Activated T-cell treated with anti-CD3 and anti-CD28 coated beads, Interleukin-2, amount 50 U/mL, for 72 hours (primary cell): ENCODE results near the gene MAGI1. TPM values are rescaled to one million over a fixed set of nuclear protein-coding genes. Genes with fewer than 3 reads are reported as not detected.

ENCODE experiments used
- ATAC-seq, 2 donors: fragments of 150-1000 bp; cut with Tn5 transposase; replicated peaks in 1 of 2; 2 replicates each; pipeline ENCODE4 v1.10.0; 2021; ENCODE audit warnings: moderate library complexity in 2 of 2, mild to moderate bottlenecking in 1 of 2
- DNase-seq, 2 donors: peaks; one replicate each; pipeline ENCODE4 v3.0.0; 2021 to 2022; ENCODE audit warnings: mixed read lengths in 1 of 2
- H3K27ac Mint-ChIP-seq: one replicate; pipeline ENCODE4 v1.8.0; 2022; ENCODE audit warnings: mild to moderate bottlenecking, moderate library complexity, mixed read lengths
- H3K27me3 Mint-ChIP-seq: one replicate; pipeline ENCODE4 v1.8.0; 2022; ENCODE audit warnings: low read depth, mixed read lengths
- H3K36me3 Mint-ChIP-seq, 2 donors: one replicate each; pipeline ENCODE4 v1.8.0; 2022; ENCODE audit warnings: mixed read lengths in 2 of 2, mild to moderate bottlenecking in 1 of 2; ENCODE audit not compliant: insufficient read depth in 2 of 2
- H3K4me1 Mint-ChIP-seq: one replicate; pipeline ENCODE4 v1.8.0; 2022; ENCODE audit warnings: low read depth, mixed read lengths
- H3K4me3 Mint-ChIP-seq, 2 donors: one replicate each; pipeline ENCODE4 v1.8.0; 2022; ENCODE audit warnings: mild to moderate bottlenecking in 2 of 2, mixed read lengths in 2 of 2, moderate library complexity in 2 of 2
- H3K9me3 Mint-ChIP-seq, 2 donors: one replicate each; pipeline ENCODE4 v1.8.0; 2022; ENCODE audit warnings: mixed read lengths in 2 of 2
- total RNA-seq, 2 donors: library from RNA; stranded (reverse); gene quantifications; one replicate each; pipeline ENCODE4 v1.2.3, GENCODE V29; 2022

Gene MAGI1
- total RNA-seq, 2 donors from 2014 or later: 0.41 to 0.67 TPM

DNA sequence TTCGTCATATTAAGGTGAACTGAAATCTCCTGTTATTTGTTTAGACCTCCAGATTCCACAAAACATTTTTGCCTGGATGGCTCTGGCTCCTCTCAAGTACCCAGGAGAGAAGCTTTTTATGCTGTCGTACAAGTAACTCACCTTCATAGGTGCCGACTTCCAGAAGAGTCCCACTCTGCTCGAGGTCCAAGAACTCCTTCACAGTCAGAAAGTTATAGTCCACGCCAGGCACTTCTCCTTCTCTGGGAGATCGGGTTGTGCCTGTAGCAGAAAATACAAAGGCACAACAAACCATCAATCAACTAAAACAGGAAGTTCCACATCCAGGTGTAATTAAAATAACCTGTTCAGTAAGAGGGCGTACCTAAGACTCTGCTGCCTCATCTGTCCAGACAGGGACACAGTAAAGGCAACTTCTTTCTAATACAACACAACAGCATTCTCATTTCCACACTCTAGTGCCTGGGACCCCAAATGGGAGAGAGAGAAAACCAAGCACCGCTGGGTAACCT lies 545.3 kb downstream of the MAGI1 start:
- no peak overlapping the region for H3K27ac Mint-ChIP-seq
- peaks cover 0 to 4% of the 10 kb centered on the region in 2 donors for H3K36me3 Mint-ChIP-seq
- ATAC-seq (no peak), DNase-seq (no peak)
- H3K9me3 Mint-ChIP-seq: peaks cover 0 to 4% of the 10 kb centered on the region in 2 donors
- H3K4me1 Mint-ChIP-seq: no peaks in the 10 kb centered on the region
- H3K4me3 Mint-ChIP-seq: no peak overlapping the region
- no peaks in the 10 kb centered on the region for H3K27me3 Mint-ChIP-seq

DNA sequence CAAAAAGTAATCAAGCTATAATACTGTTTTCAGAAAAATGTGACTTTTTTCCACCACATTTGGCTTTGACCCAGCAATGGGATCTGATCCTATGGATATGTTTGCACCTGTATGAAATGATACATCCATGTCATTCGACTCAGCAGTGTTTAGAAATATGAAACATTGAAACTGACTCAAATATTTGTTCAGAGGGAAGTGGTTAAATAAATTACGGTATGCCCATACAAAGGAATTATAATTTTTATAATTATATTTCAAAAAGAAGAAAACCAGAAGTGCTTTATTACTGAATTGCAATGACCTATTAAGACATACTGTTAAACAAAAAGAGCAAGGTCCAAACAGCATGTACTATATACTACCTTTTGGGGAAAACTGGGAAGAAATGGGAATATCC lies 546.5 kb downstream of the MAGI1 start:
- H3K4me3 Mint-ChIP-seq: no peak overlapping the region
- no peak for DNase-seq

DNA sequence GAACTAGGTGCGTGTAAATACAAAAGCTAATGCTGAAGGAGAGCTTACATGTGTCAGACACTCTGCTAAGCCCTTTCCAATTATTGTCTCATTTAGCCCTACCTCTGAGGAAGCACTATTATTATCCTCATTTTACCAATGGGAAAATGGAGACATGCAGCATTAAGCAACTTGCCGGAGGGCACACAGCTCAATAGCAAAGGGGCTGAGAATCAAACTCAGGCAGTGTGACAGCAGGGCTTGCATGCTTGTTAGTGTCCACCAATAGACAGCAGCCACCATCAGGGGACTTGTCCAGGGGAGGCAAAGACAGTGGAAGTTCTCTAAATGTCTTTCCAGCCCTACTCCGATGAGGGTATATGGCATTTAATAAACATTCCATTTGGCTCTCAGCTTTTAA lies 548.6 kb downstream of the MAGI1 start:
- H3K27ac Mint-ChIP-seq: no peak overlapping the region
- DNase-seq (no peak), ATAC-seq (no peak)
- H3K27me3 Mint-ChIP-seq: no peaks in the 10 kb centered on the region
- no peaks in the 10 kb centered on the region for H3K4me1 Mint-ChIP-seq
- no peaks in the 10 kb centered on the region for H3K36me3 Mint-ChIP-seq
- H3K4me3 Mint-ChIP-seq: no peak overlapping the region
- H3K9me3 Mint-ChIP-seq: peaks cover 1 to 5% of the 10 kb centered on the region in 2 donors

More for the DNA sequence above, 546.5 kb downstream of the MAGI1 start:
- H3K27me3 Mint-ChIP-seq: no peaks in the 10 kb centered on the region
- peaks cover 0 to 4% of the 10 kb centered on the region in 2 donors for H3K9me3 Mint-ChIP-seq
- no peak overlapping the region for H3K27ac Mint-ChIP-seq
- no peak for ATAC-seq
- H3K36me3 Mint-ChIP-seq: peaks cover 0 to 4% of the 10 kb centered on the region in 2 donors
- H3K4me1 Mint-ChIP-seq: no peaks in the 10 kb centered on the region

DNA sequence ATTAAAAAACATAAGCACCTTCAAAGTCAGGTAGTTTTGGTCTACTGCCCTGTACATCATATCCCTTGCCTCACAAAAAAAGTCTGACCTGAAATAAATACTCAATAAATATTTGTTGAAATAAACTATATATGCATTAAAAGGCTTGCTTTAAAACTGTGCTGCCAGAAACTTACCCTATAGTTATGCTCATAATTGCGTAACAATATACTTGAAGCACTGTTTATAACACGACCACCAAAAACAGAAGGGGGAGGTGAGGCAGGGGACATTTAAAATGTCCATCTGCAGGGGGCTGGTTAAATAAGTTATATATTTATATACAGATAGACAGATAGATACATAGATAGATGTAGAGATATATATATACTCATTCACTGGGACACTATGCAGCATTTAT lies 549.5 kb downstream of the MAGI1 start:
- Mint-ChIP-seq H3K27me3 (no peaks in the 10 kb centered on the region), H3K9me3 (peaks cover 2 to 5% of the 10 kb centered on the region in 2 donors), H3K4me1 (no peaks in the 10 kb centered on the region), H3K4me3 (no peak overlapping the region), H3K27ac (no peak overlapping the region), H3K36me3 (no peaks in the 10 kb centered on the region)
- DNase-seq (no peak), ATAC-seq (no peak)

DNA sequence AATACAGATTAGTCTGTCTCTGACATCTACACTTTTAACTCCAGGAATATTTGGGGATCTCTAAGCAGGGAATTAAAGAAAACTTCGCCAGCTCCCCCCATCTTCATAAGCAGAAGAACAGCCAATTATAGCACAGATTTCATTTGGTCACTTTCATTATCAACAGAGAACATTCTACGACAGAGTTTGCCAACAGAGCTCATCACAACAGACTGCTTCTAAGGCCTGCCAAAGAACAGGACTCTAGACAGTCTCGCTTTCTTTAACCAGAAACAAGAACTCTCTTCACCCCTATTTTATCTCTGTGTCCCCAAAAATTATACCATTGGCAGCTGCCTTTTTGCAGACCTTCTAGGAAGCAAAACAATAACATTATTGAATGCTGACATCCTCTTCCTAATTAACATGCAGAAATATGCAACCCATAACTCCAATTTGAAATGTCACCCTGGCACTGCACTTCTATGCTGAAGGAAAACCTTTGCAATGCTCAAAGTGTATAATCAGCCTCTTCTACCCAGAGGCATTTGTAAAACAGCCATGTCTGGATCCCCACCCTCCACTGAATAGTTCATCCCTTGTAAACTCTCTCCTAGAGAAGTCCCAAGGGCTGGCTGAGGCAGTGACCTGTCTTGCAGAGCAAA lies 552.8 kb downstream of the MAGI1 start:
- no peak overlapping the region for H3K4me3 Mint-ChIP-seq
- DNase-seq: no peak
- no peaks in the 10 kb centered on the region for H3K27me3 Mint-ChIP-seq
- H3K4me1 Mint-ChIP-seq: no peaks in the 10 kb centered on the region
- peaks cover 2 to 3% of the 10 kb centered on the region in 2 donors for H3K9me3 Mint-ChIP-seq
- ATAC-seq: no peak
- no peaks in the 10 kb centered on the region for H3K36me3 Mint-ChIP-seq
- H3K27ac Mint-ChIP-seq: no peak overlapping the region

DNA sequence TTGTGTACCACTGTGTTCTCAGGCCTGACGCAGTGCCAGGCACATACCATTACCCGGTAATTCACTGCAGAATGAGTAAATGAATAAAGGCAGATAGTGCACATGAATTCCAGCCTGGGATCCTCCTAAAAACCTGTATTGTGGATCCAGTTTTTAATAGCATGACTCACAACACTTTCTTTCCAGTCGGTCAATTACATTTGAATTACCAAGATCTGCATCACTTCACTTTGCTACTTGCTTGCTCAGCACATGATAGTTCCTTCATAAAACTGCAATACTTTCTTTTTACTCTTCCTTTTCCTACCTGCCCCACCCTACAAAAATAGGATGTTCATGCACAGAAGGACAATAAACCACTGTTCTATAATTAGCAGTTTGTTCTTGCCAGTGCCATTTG lies 553.8 kb downstream of the MAGI1 start:
- H3K27ac Mint-ChIP-seq: no peak overlapping the region
- no peak for ATAC-seq
- no peak overlapping the region for H3K4me3 Mint-ChIP-seq

DNA sequence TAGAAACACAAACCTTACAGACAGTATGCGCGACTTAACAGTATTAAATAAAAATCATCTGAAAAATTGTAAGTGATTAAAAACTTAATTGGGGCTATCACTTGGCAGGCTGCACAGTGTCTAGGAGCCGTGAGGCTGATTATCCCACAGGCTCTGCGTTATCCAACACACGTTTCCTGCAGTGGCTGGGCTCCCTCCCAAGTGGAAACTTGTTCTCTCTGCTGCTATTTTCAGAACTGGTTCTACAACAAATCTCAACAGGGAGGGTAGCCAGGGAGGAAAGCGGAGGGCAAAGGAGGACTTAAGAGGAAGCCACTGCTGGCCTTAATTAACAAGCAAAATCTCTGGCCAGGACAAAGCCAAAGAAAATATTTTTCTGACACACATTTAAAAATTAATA lies 555.2 kb downstream of the MAGI1 start:
- Mint-ChIP-seq H3K27ac (no peak overlapping the region), H3K4me3 (no peak overlapping the region), H3K36me3 (no peaks in the 10 kb centered on the region), H3K9me3 (peaks cover 2 to 3% of the 10 kb centered on the region in 2 donors), H3K4me1 (no peaks in the 10 kb centered on the region), H3K27me3 (no peaks in the 10 kb centered on the region)
- ATAC-seq (no peak), DNase-seq (no peak)

More for the DNA sequence above, 553.8 kb downstream of the MAGI1 start:
- Mint-ChIP-seq H3K27me3 (no peaks in the 10 kb centered on the region), H3K36me3 (no peaks in the 10 kb centered on the region), H3K9me3 (peaks cover 2 to 3% of the 10 kb centered on the region in 2 donors), H3K4me1 (no peaks in the 10 kb centered on the region)
- no peak for DNase-seq

DNA sequence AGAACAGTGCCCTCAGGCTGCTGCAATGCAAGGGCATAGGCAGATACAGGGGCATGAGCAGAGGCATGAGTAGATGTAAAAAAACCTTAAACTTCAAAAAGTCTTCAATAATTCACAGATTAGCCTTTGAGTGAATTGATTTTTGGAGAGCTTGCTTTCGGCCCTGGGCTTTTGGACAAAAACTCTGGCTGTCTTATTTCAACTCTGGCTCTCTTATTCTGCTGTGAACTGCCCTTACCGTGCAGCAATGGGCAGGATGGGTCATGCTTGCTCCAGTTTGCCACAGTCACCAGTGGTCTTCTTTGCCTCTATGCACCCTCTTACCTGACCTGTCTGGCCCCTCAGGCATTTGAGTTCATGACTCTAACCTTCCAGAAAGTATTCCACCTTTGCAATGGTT lies 555.7 kb downstream of the MAGI1 start:
- Mint-ChIP-seq H3K4me3 (no peak overlapping the region), H3K27ac (no peak overlapping the region), H3K36me3 (no peaks in the 10 kb centered on the region), H3K4me1 (no peaks in the 10 kb centered on the region), H3K9me3 (peaks cover 2 to 3% of the 10 kb centered on the region in 2 donors), H3K27me3 (no peaks in the 10 kb centered on the region)
- ATAC-seq: no peak
- DNase-seq: no peak

DNA sequence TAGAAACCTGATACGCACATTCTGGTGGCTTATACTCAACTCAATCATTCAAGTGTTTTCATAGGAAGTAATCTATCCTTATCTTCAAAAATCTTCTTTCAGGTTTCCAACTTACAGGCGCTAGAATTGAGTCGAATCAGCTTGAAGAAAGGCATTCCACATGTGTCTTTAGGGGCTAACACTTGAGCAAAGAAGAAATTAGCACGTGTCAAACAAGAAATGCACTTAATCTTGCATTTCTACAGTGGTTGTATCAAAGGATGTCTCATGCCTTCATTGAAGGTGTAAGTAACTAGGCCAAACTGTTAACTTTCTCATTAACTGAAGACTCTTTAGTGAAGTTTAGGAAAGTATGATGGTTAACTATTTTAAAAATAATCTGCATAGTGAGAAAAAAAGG lies 557.6 kb downstream of the MAGI1 start:
- H3K27ac Mint-ChIP-seq: no peak overlapping the region
- ATAC-seq: no peak
- no peaks in the 10 kb centered on the region for H3K27me3 Mint-ChIP-seq
- DNase-seq: no peak
- H3K4me1 Mint-ChIP-seq: no peaks in the 10 kb centered on the region
- H3K36me3 Mint-ChIP-seq: no peaks in the 10 kb centered on the region
- H3K4me3 Mint-ChIP-seq: no peak overlapping the region
- peaks cover 0 to 2% of the 10 kb centered on the region in 2 donors for H3K9me3 Mint-ChIP-seq

DNA sequence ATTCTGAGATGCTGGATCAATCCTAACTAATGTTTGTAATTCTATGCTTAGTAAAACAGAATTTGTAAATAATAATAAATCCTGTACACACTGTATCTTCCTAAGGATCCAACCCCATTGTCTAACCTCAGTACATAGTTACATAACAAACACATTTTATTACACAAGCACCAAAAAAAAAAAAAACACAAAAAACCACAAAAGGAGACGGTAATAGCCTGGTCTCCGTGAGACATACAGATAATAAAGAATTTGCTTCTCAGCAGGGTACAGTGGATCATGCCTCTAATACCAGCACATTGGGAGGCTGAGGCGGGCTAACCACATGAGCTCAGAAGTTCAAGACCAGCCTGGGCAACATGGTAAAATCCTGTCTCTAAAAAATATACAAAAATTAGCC lies 558.7 kb downstream of the MAGI1 start:
- H3K27ac Mint-ChIP-seq: no peak overlapping the region

DNA sequence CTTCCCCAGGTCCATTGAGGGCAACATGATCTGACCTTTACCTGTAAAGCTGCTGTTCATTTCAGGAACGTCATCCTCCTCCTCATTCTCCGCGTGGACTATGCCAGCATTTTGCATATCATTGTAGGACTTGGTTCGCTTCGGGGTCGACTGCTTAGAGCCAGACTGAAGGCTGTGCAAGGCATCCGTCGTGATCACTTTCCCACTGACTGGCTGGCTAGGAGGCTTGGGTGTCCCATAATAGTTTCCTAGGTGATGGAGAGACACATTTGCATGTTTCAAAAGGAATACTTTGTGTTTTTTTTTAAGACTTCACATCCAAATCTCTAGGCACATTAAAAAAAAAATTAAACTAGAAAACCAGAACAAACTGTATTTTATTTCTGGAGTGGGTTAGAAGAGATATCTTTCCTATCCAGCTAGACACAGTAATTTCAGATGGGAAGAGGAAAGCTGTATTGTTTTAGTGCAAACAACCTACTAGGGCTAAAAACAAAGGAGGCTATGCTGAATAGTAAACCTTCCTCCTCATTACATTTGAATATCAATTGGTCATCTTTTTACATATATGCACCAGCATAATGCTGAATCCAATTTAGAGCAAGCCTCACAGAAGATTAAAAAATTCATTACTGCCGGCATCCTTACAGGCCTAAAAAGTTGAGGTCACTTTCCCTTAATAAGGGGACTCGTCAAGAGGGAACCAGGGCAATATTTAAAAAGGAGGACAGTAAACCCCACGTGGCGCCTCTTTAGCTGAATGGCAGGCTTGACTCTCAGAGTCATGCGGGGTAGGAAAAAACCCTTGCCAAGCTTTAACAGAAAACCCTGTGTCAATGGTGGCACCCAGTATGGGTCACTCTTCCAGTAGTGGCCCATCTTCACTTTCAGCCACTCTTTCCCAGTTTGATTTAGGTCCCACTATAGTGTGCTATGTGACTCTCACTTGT lies 559.9 kb downstream of the MAGI1 start:
- Mint-ChIP-seq H3K36me3 (no peaks in the 10 kb centered on the region), H3K27ac (no peak overlapping the region), H3K27me3 (no peaks in the 10 kb centered on the region), H3K4me3 (no peak overlapping the region), H3K9me3 (no peaks in the 10 kb centered on the region), H3K4me1 (no peaks in the 10 kb centered on the region)
- no peak for DNase-seq
- no peak for ATAC-seq

More for the DNA sequence above, 558.7 kb downstream of the MAGI1 start:
- no peak for ATAC-seq
- no peaks in the 10 kb centered on the region for H3K4me1 Mint-ChIP-seq
- DNase-seq: no peak
- H3K9me3 Mint-ChIP-seq: no peaks in the 10 kb centered on the region
- H3K27me3 Mint-ChIP-seq: no peaks in the 10 kb centered on the region
- no peak overlapping the region for H3K4me3 Mint-ChIP-seq
- no peaks in the 10 kb centered on the region for H3K36me3 Mint-ChIP-seq

DNA sequence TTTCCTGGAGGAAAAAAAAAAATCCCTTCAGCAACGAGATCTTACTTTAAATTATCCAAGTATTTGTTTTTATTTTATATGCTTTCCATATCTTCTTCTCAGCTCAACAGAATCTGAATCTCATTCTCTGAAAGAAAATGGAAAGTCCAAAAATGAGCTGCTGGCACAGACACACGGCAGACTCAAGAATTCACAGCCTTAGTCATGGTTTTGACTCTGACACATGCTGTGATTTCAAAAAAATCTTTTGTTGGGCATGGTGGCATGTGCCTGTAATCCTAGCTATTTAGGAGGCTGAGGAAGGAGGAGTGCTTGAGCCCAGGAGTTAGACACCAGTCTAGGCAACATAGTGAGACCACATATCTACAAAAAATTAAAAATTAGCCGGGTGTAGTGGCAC lies 565.0 kb downstream of the MAGI1 start:
- H3K36me3 Mint-ChIP-seq: no peaks in the 10 kb centered on the region
- H3K27ac Mint-ChIP-seq: no peak overlapping the region
- H3K4me3 Mint-ChIP-seq: no peak overlapping the region
- ATAC-seq (no peak), DNase-seq (no peak)
- no peaks in the 10 kb centered on the region for H3K27me3 Mint-ChIP-seq
- H3K9me3 Mint-ChIP-seq: peaks cover 0 to 1% of the 10 kb centered on the region in 2 donors
- H3K4me1 Mint-ChIP-seq: no peaks in the 10 kb centered on the region

DNA sequence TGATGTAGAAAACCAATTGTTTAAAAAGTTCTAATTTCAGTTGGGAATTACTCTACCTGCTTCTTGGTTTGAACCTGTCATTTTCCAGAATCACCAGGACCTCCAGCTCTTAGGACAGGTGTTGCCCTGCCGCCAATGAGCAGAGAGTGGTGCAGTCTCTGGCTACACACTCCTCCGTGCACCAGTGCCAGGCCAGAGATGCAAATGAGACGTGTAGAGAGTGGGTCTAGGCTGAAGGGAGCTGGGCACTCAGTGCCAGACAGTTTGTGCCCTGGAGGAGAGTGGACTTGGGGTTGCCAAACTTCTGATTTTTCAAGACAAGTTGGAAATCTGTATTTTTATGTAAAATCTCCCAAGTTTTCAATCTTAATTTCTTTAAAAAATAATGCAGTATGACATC lies 566.2 kb downstream of the MAGI1 start:
- no peak overlapping the region for H3K4me3 Mint-ChIP-seq
- H3K27ac Mint-ChIP-seq: no peak overlapping the region
- H3K27me3 Mint-ChIP-seq: no peaks in the 10 kb centered on the region
- no peaks in the 10 kb centered on the region for H3K36me3 Mint-ChIP-seq
- no peak for ATAC-seq
- no peak for DNase-seq
- peaks cover 1% of the 10 kb centered on the region in 2 donors for H3K9me3 Mint-ChIP-seq
- H3K4me1 Mint-ChIP-seq: no peaks in the 10 kb centered on the region
